ENCODE measurements around the gene SHOC2. TPM values are rescaled to one million over a fixed set of nuclear protein-coding genes. Genes with fewer than 3 reads are reported as not detected.
A peak's percentile ranks its signal among the peaks of the same experiment; 100 is the strongest.

Gene SHOC2
- total and polyA plus RNA-seq, 2 of the 8 experiments (the other 6 are each of a cell fraction or from before 2014, with no cell fraction given): 7.6 to 28.2 TPM

GRCh38 chr10:110872145-110872983, 47.0 kb upstream of the SHOC2 start (continued):
- TF ChIP-seq SIN3A (conservative IDR thresholded peaks at IDR 0.05 in 1 of 2, IDR thresholded peaks at IDR 0.05 in 1 of 2; ENCODE audit: low read depth in 1 of 2, low read length in 2 of 2) (0 out of 4 replicates have a peak, but pooled peaks of 1 of the 2 experiments have one; percentile 38), HDAC2 (IDR thresholded peaks at IDR 0.05; ENCODE audit: borderline replicate concordance in 1 of 2, low read depth in 2 of 2, low read length in 2 of 2) (peak; percentile 27 to 85; a peak in 2 of 4 replicates), TAF1 (IDR thresholded peaks at IDR 0.05; ENCODE audit: low read depth, low read length) (peak; percentile 70), CBX8 (IDR thresholded peaks at IDR 0.05; ENCODE audit: borderline replicate concordance, low read depth, low read length) (no peak), SIRT6 (IDR thresholded peaks at IDR 0.05; ENCODE audit: low read length) (no peak)

All from H1 (cell line).